WTC11 (cell line): ENCODE data around the gene GZF1.

Source experiments
- CTCF ChIP-seq: fragments of 200-600 bp; IDR thresholded peaks from 2 replicates; pipeline ENCODE4 v1.8.0; 2022; ENCODE audit warnings: antibody characterized with exemption
- JUN ChIP-seq: sonication (generic); formaldehyde crosslinking; IDR thresholded peaks from 2 replicates; pipeline ENCODE4 v1.8.0; 2023; ENCODE audit warnings: mild to moderate bottlenecking, missing genetic modification reagents
- TEAD4 ChIP-seq: sonication (generic); formaldehyde crosslinking; IDR thresholded peaks from 2 replicates; pipeline ENCODE4 v1.8.0; 2022; ENCODE audit warnings: mild to moderate bottlenecking, missing genetic modification reagents
- TF ChIP-seq, protein P1 (sequence below): sonication (generic); formaldehyde crosslinking; IDR thresholded peaks from 2 replicates; pipeline ENCODE4 v1.8.1; 2022; ENCODE audit warnings: mild to moderate bottlenecking, moderate library complexity, missing genetic modification reagents
- TF ChIP-seq, protein P2 (sequence below): sonication (generic); formaldehyde crosslinking; IDR thresholded peaks from 2 replicates; pipeline ENCODE4 v1.8.0; 2022; ENCODE audit warnings: mild to moderate bottlenecking, missing genetic modification reagents

- no peak for TF ChIP-seq CTCF
- TF ChIP-seq JUN (CRISPR knock-in tag) = no peak
- TF ChIP-seq, protein P1, sequence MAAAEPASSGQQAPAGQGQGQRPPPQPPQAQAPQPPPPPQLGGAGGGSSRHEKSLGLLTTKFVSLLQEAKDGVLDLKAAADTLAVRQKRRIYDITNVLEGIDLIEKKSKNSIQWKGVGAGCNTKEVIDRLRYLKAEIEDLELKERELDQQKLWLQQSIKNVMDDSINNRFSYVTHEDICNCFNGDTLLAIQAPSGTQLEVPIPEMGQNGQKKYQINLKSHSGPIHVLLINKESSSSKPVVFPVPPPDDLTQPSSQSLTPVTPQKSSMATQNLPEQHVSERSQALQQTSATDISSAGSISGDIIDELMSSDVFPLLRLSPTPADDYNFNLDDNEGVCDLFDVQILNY (CRISPR knock-in tag) = no peak
- TF ChIP-seq, protein P2, sequence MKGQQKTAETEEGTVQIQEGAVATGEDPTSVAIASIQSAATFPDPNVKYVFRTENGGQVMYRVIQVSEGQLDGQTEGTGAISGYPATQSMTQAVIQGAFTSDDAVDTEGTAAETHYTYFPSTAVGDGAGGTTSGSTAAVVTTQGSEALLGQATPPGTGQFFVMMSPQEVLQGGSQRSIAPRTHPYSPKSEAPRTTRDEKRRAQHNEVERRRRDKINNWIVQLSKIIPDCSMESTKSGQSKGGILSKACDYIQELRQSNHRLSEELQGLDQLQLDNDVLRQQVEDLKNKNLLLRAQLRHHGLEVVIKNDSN = no peak
- TF ChIP-seq TEAD4 = no peak
Measured at GRCh38 chr20:23318347-23318746, 43.6 kb upstream of the GZF1 start.
